GM12878 (cell line): Measurements from ENCODE around the gene SPTBN1. TPM values are rescaled to one million over a fixed set of nuclear protein-coding genes. Genes with fewer than 3 reads are reported as not detected.

Experiments
- ASH2L ChIP-seq: fragments of 300-600, 200-600 bp; sonication (generic); IDR thresholded peaks from 2 replicates; pipeline ENCODE4 v1.6.1; 2017; ENCODE audit warnings: low read depth, mild to moderate bottlenecking, borderline replicate concordance
- BRCA1 ChIP-seq: IDR thresholded peaks from 2 replicates; pipeline ENCODE4 v1.6.1; 2011; ENCODE audit warnings: low read depth, low read length, improper control_type of control experiment
- CEBPB ChIP-seq, 2 experiments: fragments of 150-350 bp in 1 of 2; IDR thresholded peaks; 2 replicates each; pipeline ENCODE4 v1.6.1; 2012 to 2014; ENCODE audit warnings: low read depth in 2 of 2, low read length in 2 of 2, borderline replicate concordance in 1 of 2, inconsistent platforms in 1 of 2
- CHD4 ChIP-seq: fragments of 200-600 bp; sonication (generic); IDR thresholded peaks from 2 replicates; pipeline ENCODE4 v1.6.1; 2016; ENCODE audit warnings: mild to moderate bottlenecking
- DPF2 ChIP-seq: fragments of 450-650 bp; IDR thresholded peaks from 2 replicates; pipeline ENCODE4 v1.6.1; 2017; ENCODE audit warnings: mild to moderate bottlenecking
- EED ChIP-seq: sonication (generic); IDR thresholded peaks from 2 replicates; pipeline ENCODE4 v1.6.1; 2016; ENCODE audit warnings: antibody characterized with exemption, low read depth
- EGR1 ChIP-seq, 2 experiments: IDR thresholded peaks; 1 replicate in 1 of 2; 2 replicates in 1 of 2; pipeline ENCODE4 v1.6.1; 2011 to 2012; ENCODE audit warnings: low read depth in 2 of 2, low read length in 2 of 2, borderline replicate concordance in 1 of 2, mild to moderate bottlenecking in 1 of 2, moderate library complexity in 1 of 2
- FOXM1 ChIP-seq: IDR thresholded peaks from 2 replicates; pipeline ENCODE4 v1.6.1; 2012; ENCODE audit warnings: low read depth, mild to moderate bottlenecking, inconsistent platforms, low read length, moderate library complexity
- IKZF1 ChIP-seq: fragments of 450-650 bp; conservative IDR thresholded peaks from 2 replicates; pipeline ENCODE4 v1.6.1; 2017; ENCODE audit warnings: antibody characterized with exemption, mild to moderate bottlenecking
- IRF3 ChIP-seq: fragments of 450-650 bp; IDR thresholded peaks from 2 replicates; pipeline ENCODE4 v1.6.1; 2014; ENCODE audit warnings: mild to moderate bottlenecking
- JUNB ChIP-seq: IDR thresholded peaks from 2 replicates; pipeline ENCODE4 v1.6.1; 2016; ENCODE audit warnings: antibody characterized with exemption, mild to moderate bottlenecking
- KAT2A ChIP-seq: conservative IDR thresholded peaks from 2 replicates; pipeline ENCODE4 v1.6.1; 2011; ENCODE audit warnings: low read depth, low read length; ENCODE audit not compliant: control insufficient read depth
- KDM1A ChIP-seq: fragments of 200-600 bp; sonication (generic); IDR thresholded peaks from 2 replicates; pipeline ENCODE4 v1.6.1; 2016; ENCODE audit warnings: borderline replicate concordance
- NBN ChIP-seq: fragments of 450-650 bp; IDR thresholded peaks from 2 replicates; pipeline ENCODE4 v1.6.1; 2016
- NFYB ChIP-seq: IDR thresholded peaks from 2 replicates; pipeline ENCODE4 v1.6.1; 2011; ENCODE audit warnings: low read depth, mild to moderate bottlenecking, low read length, improper control_type of control experiment, moderate library complexity; ENCODE audit not compliant: insufficient read depth
- NR2C1 ChIP-seq: fragments of 450-650 bp; IDR thresholded peaks from 2 replicates; pipeline ENCODE4 v1.6.1; 2017; ENCODE audit warnings: antibody characterized with exemption, mild to moderate bottlenecking, moderate library complexity
- POLR2A ChIP-seq: IDR thresholded peaks from 2 replicates; pipeline ENCODE4 v1.6.1; 2011; ENCODE audit warnings: low read depth, mild to moderate bottlenecking, low read length
- RCOR1 ChIP-seq: conservative IDR thresholded peaks from 2 replicates; pipeline ENCODE4 v1.6.1; 2012; ENCODE audit warnings: low read depth, low read length, improper control_type of control experiment
- RFX5 ChIP-seq: IDR thresholded peaks from 2 replicates; pipeline ENCODE4 v1.6.1; 2011; ENCODE audit warnings: low read depth, low read length, improper control_type of control experiment
- SIX5 ChIP-seq: IDR thresholded peaks from 2 replicates; pipeline ENCODE4 v1.6.1; 2011; ENCODE audit warnings: mild to moderate bottlenecking, low read depth, low read length, moderate library complexity; ENCODE audit not compliant: severe bottlenecking
- SMAD1 ChIP-seq: fragments of 450-650 bp; IDR thresholded peaks from 2 replicates; pipeline ENCODE4 v1.6.1; 2018; ENCODE audit warnings: mild to moderate bottlenecking, low read depth; ENCODE audit not compliant: partially characterized antibody
- SRF ChIP-seq, 2 experiments: IDR thresholded peaks; 2 replicates each; pipeline ENCODE4 v1.6.1; 2011; ENCODE audit warnings: low read depth in 2 of 2, low read length in 2 of 2, mild to moderate bottlenecking in 1 of 2, moderate library complexity in 1 of 2
- TAF1 ChIP-seq: IDR thresholded peaks from 2 replicates; pipeline ENCODE4 v1.6.1; 2011; ENCODE audit warnings: mild to moderate bottlenecking, low read depth, low read length, borderline replicate concordance
- ZBTB33 ChIP-seq: fragments of 450-650 bp; IDR thresholded peaks from 2 replicates; pipeline ENCODE4 v1.6.1; 2017; ENCODE audit warnings: mild to moderate bottlenecking
- polyA plus RNA-seq, 11 experiments: library from polyadenylated mRNA; depleted of rRNA in 4 of 11; unstranded in 6 of 11; stranded (reverse) in 5 of 11; fragments of >200 nt; fragmentation: Nextera tagmentation in 4 of 11; fragmentation: Illumina TruSeq in 1 of 11; extraction: Ambion mirVana in 4 of 11; extraction: Trizol in 1 of 11; gene quantifications; 1 replicate in 1 of 11; 2 replicates in 10 of 11; pipeline versions ENCODE4 v1.2.1 to v1.2.3, GENCODE V29; 2011 to 2016; ENCODE audit warnings: inconsistent platforms in 2 of 11, missing spikeins in 2 of 11, low read depth in 1 of 11
- total RNA-seq, 4 experiments: library from RNA; depleted of rRNA in 3 of 4; stranded (reverse); fragments of >200 nt in 3 of 4; fragmentation: Illumina TruSeq in 1 of 4; extraction: Trizol in 1 of 4; gene quantifications; 2 replicates each; pipeline versions ENCODE4 v1.2.1 to v1.2.3, GENCODE V29; 2013 to 2021
- TF ChIP-seq, protein P1 (sequence below): IDR thresholded peaks from 2 replicates; pipeline ENCODE4 v1.6.1; 2011; ENCODE audit warnings: low read depth, mild to moderate bottlenecking, low read length, moderate library complexity, borderline replicate concordance; ENCODE audit errors: extremely low read depth
- TF ChIP-seq, protein P2 (sequence below): fragments of 450-650 bp; IDR thresholded peaks from 2 replicates; pipeline ENCODE4 v1.6.1; 2017; ENCODE audit warnings: borderline replicate concordance

Gene SPTBN1
- total and polyA plus RNA-seq, 10 of the 15 experiments (the other 5 are each of a cell fraction or from before 2014, with no cell fraction given): 20.6 to 154 (median 76.7) TPM

DNA sequence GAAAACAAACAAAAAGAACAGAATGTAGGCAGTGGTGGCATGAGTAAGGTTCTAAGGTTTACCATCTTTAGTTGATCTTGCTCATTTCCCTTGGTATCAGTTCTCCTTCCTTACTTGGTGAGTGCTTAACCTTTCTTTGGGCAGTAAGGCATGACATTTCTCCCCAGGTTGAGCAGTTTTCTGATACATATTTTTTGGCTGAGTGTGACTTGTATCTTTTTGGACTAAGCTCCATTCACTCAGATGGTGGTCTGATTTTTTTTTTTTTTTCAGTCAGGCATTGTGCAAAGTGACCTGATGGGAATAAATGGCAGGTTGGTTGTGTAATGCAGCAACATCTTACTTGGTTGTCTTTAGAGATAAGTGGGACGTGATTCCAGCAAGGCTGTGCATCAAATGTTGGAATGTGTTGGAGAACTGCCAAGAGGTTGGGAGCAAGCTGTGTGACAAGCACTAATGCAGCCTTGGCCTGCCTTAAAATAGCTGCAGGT, 15.1 kb downstream of the SPTBN1 start (continued):
- TF ChIP-seq ZBTB33 (no peak), IKZF1 (peak; percentile 49; the same call in 1 of the 2 replicates), FOXM1 (peak; percentile 33; the same call in 1 of the 2 replicates), CEBPB (IDR thresholded peaks at IDR 0.05; ENCODE audit: borderline replicate concordance in 1 of 2, low read depth in 2 of 2, low read length in 2 of 2) (no peak), NFYB (no peak), EGR1 (IDR thresholded peaks at IDR 0.05; ENCODE audit: borderline replicate concordance in 1 of 2, low read depth in 2 of 2, low read length in 2 of 2) (no peak), KAT2A (no peak), SMAD1 (no peak), POLR2A (no peak), NBN (0 out of 2 replicates have a peak, but pooled peaks have one; percentile 26), SRF (IDR thresholded peaks at IDR 0.05; ENCODE audit: low read depth in 2 of 2, low read length in 2 of 2) (no peak), KDM1A (no peak), NR2C1 (no peak), RCOR1 (no peak), RFX5 (no peak), JUNB (peak; percentile 30; the same call in 1 of the 2 replicates), DPF2 (peak; percentile 56; the same call in 1 of the 2 replicates), ASH2L (no peak), CHD4 (no peak), SIX5 (no peak), TAF1 (no peak), EED (0 out of 2 replicates have a peak, but pooled peaks have one; percentile 35), BRCA1 (no peak), IRF3 (no peak)
- TF ChIP-seq, protein P1, sequence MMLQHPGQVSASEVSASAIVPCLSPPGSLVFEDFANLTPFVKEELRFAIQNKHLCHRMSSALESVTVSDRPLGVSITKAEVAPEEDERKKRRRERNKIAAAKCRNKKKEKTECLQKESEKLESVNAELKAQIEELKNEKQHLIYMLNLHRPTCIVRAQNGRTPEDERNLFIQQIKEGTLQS: no peak
- TF ChIP-seq, protein P2, sequence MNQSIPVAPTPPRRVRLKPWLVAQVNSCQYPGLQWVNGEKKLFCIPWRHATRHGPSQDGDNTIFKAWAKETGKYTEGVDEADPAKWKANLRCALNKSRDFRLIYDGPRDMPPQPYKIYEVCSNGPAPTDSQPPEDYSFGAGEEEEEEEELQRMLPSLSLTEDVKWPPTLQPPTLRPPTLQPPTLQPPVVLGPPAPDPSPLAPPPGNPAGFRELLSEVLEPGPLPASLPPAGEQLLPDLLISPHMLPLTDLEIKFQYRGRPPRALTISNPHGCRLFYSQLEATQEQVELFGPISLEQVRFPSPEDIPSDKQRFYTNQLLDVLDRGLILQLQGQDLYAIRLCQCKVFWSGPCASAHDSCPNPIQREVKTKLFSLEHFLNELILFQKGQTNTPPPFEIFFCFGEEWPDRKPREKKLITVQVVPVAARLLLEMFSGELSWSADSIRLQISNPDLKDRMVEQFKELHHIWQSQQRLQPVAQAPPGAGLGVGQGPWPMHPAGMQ: no peak
